HG02938 (cell line): ENCODE data around the gene ALAS1.

ENCODE experiments used
- ATAC-seq: cut with Tn5 transposase; IDR thresholded peaks from one replicate; pipeline ENCODE4 v1.9.1; 2021; ENCODE audit warnings: mild to moderate bottlenecking, moderate library complexity; ENCODE audit not compliant: unreplicated experiment

The ALAS1 gene

GRCh38 chr3:52248816-52249547 is 51.0 kb downstream of the ALAS1 start:
- ATAC-seq, result no peak

GRCh38 chr3:52249683-52250082 is 51.7 kb downstream of the ALAS1 start:
- ATAC-seq, result no peak

- no peak for ATAC-seq
Measured at GRCh38 chr3:52250122-52250521, 52.2 kb downstream of the ALAS1 start.

- ATAC-seq, result peak; percentile 86
Measured at GRCh38 chr3:52253314-52254304, 55.6 kb downstream of the ALAS1 start.

GRCh38 chr3:52254608-52255007 is 56.6 kb downstream of the ALAS1 start:
- no peak for ATAC-seq

GRCh38 chr3:52256159-52256558 is 58.2 kb downstream of the ALAS1 start:
- ATAC-seq, result no peak

- ATAC-seq, result no peak
Measured at GRCh38 chr3:52256622-52257021, 58.7 kb downstream of the ALAS1 start.

- ATAC-seq, result no peak
Measured at GRCh38 chr3:52257911-52258310, 60.0 kb downstream of the ALAS1 start.

GRCh38 chr3:52259035-52259434 is 61.1 kb downstream of the ALAS1 start:
- ATAC-seq, result no peak

GRCh38 chr3:52259448-52259847 is 61.5 kb downstream of the ALAS1 start:
- ATAC-seq, result no peak

GRCh38 chr3:52262447-52262846 is 64.5 kb downstream of the ALAS1 start:
- no peak for ATAC-seq
